Glomerular visceral epithelial cell (primary cell): ENCODE data around the gene EDA.
"Not testable (repeated sequence)": the region's sequence is repeated elsewhere in the genome, so short reads cannot be mapped to it uniquely, and the experiment has no call there.

ENCODE experiments used
- DNase-seq: peaks from one replicate; pipeline ENCODE4 v3.0.0-alpha.2; 2016; ENCODE audit errors: extremely low spot score

The EDA gene

DNA sequence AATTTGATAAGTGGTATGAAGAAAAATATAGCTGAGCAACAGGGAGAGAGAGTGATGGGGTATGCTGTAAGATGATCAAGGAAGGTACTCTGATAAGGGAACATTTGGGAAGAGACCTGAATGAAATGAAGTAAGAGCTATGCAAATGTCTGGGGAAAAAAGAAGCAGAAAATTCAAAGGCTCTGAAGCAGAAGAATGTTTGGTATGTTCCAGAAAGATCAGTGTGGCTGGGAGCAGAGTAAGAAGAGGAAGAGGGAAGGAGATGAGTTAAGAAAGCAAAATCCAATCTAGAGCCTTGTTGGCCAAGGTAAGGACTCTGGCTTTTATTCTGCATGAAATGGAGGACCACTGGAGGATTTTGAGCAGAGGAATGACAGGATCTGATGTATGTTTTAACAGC lies 343.8 kb downstream of the EDA start:
- DNase-seq, result no peak

DNA sequence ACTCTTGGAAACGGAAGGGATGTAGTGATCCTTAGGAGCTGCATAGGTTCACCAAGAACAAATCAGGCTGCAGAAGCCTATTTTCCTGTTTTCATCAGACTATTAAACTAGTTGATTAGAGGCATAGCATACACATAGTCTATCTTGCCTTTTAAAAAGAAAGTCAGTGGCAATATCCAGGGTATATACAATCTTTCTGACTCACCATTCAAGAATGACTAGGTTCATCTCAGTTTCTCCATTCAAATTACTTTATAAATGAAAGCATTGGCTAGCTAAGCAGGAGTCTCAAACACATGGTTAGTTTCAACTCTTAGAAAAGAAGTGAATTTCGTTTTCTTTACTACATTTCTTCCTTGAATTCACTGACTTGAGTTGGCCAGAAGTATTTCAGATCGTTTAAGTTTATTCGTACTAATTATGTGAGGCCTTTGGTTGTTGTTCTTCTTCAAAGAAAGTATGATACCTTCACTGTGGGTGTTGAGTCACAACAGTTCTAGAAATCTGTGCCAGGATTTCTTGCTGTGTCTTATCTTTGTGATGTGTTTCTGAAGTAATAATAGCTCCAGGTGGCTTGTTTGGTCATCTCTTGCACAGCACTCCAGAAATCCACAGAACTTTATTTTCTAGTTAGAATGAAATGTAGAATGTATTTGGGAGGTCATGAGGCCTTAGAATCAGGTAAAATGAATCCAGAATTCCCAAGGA lies 345.6 kb downstream of the EDA start:
- DNase-seq, result no peak

DNA sequence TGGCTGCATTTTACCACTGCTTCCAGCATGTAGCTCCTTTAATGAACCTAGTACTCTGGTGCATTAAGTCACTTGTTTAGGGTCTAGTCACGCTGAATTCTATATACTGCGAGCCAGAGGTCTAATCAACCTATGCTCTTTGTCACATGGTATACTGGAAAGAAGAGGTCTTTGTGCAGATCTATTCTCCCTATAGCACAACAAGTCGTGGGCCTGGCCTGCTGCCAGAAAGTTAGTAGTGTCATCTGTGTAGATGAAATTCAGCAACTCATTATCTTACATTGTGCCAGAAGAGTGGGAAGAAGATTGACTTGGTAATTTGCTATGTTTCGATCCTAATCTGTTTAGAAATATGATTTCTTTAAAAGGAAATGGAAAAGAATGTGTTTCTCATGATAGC lies 353.0 kb downstream of the EDA start:
- no peak for DNase-seq

- DNase-seq, result no peak
Observed at GRCh38 chrX:69969460-69969859, 353.5 kb downstream of the EDA start.

GRCh38 chrX:69987691-69988090 lies 371.8 kb downstream of the EDA start:
- no peak for DNase-seq

DNA sequence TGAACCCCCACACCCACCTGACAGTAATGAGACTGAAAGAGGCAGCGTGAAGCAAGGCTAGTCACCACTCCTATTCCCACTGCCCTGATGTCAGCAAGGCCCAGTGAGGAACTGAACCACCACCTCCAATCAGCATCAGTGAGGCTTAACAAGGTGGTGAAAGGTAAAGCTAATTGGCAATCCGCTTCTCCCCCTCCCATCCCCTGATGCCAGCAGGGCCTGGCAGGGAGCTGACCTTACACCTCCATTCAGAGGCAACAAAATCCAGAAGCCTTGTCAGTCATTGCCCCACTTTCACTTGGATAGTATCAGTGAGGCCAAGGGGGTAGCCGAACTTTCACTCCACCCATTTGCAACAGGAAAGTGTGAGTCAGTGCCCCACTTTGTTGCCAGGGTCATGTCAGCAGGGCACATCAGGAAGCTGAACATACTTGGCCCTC lies 373.1 kb downstream of the EDA start:
- DNase-seq, result no peak

GRCh38 chrX:69991685-69992084 lies 375.8 kb downstream of the EDA start:
- no peak for DNase-seq

GRCh38 chrX:69993494-69993893 lies 377.6 kb downstream of the EDA start:
- DNase-seq, result no peak

- no peak for DNase-seq
Observed at GRCh38 chrX:69995362-69996112, 379.6 kb downstream of the EDA start.

GRCh38 chrX:69996113-69996468 lies 380.2 kb downstream of the EDA start:
- no peak for DNase-seq

- not testable (repeated sequence) for DNase-seq
Observed at GRCh38 chrX:69998299-69998698, 382.4 kb downstream of the EDA start.

- DNase-seq, result no peak
Observed at GRCh38 chrX:70001269-70001668, 385.4 kb downstream of the EDA start.

GRCh38 chrX:70001708-70002341 lies 385.9 kb downstream of the EDA start:
- DNase-seq, result no peak

DNA sequence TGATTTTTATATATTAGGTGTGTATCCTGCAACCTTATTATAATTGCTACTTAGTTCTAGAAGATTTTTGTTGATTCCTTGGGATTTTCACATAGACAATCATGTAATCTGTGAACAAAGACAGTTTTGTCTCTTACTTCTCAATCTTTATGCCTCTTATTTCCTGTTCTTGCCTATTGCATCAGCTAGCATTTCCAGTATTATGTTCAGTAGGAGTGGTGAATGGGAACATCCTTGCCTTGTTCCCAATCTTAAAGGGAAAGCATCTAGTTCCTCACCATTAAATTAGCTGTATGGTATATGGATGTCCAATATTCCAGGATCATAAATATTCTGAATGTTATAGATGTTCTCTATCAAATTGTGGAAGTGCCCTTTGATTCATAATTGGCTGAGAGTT lies 392.0 kb downstream of the EDA start:
- DNase-seq, result no peak

DNA sequence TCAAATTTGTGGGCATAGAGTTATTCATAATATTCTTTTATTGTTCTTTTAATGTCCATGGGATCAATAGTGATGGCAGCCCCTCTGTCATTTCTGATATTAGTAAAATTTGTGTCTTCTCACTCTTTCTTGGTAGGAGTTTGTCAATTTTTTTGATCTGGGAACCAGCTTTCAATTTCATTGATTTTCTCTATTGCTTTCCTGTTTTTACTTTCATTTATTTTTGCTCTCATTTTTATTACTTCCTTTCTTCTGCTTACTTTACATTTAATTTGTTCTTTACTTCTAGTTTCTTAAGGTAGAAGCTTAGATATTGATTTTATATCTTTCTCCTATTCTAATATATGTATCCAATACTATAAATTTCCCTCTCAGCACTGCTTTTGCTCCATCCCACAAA lies 393.1 kb downstream of the EDA start:
- no peak for DNase-seq

DNA sequence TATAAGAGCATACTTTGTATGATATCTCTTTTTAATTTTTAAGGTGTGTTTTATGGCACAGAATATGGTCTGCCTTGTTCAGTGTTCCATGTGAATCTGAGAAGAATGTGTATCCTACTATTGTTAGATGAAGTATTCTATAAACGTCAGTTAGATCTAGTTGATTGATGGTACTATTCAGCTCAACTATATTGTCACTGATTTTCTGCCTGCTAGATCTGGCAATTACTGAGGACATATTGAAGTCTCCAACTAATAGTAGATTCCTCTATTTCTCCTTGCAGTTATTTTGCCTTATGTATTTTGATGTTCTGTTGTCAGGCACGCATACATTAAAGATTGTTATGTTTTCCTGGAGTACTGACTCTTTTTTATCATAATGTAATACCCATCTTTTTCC lies 394.1 kb downstream of the EDA start:
- no peak for DNase-seq

DNA sequence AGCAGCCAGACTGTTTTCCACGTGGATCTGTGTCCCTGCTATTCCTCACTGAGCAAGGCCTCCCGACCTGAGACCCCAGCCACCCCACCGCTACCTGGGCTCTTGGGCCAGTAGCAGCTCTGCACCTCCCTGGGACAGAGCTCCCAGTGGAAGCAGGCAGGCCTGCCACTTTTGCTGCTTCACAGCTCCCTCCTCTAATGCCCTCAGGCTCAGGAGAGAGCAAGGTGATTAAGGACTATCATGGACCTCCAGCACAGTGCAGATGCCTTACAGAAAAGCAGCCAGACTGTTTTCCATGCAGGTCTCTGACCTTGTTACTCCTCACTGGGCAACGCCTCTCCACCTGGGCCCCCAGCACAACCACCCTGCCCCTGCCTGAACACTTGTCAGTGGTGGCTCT lies 396.8 kb downstream of the EDA start:
- no peak for DNase-seq

DNA sequence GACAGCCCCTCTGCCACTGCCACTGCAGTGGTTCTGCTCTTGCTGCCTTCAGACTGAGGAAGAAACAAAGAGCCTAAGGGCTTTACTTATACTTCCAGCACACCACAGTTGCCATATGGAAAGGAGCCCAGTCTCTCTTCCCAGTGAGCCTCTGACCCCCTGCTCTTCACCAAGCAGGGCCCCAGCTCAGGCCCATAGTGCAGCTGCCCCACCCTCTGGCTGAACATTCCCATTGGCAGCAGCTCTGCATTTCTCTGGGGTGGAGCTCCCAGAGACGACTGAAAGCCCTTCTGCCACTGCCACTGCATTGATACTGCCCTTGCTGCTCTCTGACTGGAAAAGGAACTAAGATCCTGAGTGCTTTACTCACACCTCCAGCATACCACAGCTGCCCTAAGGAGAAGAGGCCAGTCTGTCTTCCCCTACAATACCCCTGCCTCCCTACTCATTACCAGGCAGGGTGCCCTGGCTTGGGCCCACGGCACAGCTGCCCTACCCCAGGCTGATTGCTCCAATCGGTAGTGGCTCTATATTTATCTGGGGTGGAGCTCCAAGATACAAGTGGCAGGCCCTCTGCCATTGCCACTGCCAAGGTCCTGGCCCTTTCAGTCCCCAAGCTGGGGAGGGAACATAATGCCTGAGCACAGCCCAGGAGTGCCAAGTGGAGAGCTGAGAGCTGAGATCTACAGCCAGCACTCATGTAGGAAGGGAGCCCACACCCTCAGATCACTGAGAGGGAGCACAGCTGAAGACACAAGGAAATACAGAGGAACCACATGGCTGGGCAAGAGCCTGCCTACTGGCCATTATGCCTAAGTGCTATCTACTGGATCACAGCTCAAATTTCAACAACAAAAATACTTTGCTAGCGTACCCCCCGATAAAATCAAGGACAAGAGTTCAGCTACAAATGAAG lies 397.8 kb downstream of the EDA start:
- no peak for DNase-seq

DNA sequence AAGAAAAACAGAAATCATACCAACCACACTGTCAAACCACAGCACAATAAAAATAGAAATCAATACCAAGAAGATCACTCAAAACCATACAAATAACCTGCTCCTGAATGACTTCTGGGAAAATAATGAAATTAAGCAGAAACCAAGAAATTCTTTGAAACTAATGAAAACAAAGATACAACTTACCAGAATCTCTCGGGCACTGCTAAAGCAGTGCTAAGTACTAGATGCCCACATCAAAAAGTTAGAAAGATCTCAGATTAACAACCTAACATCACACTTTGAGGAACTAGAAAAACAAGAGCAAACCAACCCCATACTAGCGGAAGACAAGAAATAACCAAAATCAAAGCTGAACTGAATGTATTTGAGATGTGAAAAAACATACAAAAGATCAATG lies 400.6 kb downstream of the EDA start:
- no peak for DNase-seq

DNA sequence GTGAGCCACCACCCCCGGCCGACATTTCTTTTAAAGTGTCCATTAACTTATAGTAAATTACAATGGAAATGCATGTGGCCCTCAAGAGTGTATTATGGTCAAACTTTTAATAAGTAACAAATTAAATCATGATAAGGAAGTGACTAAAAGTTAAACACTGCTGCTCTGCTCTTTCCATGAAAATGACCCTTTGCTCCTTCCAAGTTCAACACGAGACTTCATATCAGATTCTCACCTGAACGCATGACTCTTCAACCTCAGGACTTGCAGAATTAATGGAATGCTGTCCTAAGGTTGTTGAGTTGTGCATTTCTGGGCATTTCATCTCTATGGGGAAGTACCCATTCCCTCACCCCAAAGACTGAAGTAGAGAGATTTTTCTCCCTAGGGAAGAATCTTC lies 406.7 kb downstream of the EDA start:
- DNase-seq, result peak; percentile 20

DNA sequence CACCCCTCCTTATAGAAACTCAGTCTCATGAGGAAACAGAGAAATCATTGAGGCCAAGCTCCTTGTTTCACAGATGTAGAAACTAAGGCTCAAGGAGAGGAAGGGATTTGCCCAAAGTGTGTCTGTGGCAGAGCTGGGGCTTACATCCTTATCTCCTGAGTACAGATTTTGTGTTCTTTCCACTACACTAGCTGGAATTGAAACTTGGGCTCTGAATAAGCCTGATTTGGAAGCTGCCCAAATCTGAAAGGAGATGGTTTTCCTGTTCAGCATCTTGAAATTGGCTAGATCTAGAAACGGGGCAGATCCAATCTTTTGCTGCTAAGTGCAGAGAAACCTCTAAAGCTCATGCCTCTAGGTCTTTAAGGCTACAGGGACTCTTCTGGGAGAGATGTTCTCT lies 409.6 kb downstream of the EDA start:
- DNase-seq, result no peak
